ENCODE measurements around the gene JUNB.

GRCh38 chr19:12792853-12793289, 1.6 kb downstream of the JUNB start:
- no peak for TF ChIP-seq CTCF (IDR thresholded peaks at IDR 0.05)
- TF ChIP-seq POLR2AphosphoS5 (IDR thresholded peaks at IDR 0.05; ENCODE audit: low read depth, low read length) = no peak
